ENCODE data around the gene CALN1.
"Not testable (repeated sequence)": the region's sequence is repeated elsewhere in the genome, so short reads cannot be mapped to it uniquely, and the experiment has no call there.

CALN1 gene

GRCh38 chr7:71868797-71869196, 543.3 kb downstream of the CALN1 start:
- no peak for DNase-seq (ENCODE audit: low read depth in 3 of 3)

- DNase-seq (ENCODE audit: low read depth in 3 of 3) = no peak
These were observed 544.5 kb downstream of the CALN1 start for GRCh38 chr7:71867626-71868025.

- DNase-seq (ENCODE audit: low read depth in 3 of 3) = no peak
These were observed 547.0 kb downstream of the CALN1 start for GRCh38 chr7:71865172-71865571.

- no peak for DNase-seq (ENCODE audit: low read depth in 3 of 3)
These were observed 548.0 kb downstream of the CALN1 start for GRCh38 chr7:71864130-71864529.

- no peak for DNase-seq (ENCODE audit: low read depth in 3 of 3)
These were observed 551.6 kb downstream of the CALN1 start for GRCh38 chr7:71860572-71860971.

GRCh38 chr7:71857338-71857737, 554.8 kb downstream of the CALN1 start:
- DNase-seq (ENCODE audit: low read depth in 3 of 3) = no peak

GRCh38 chr7:71854546-71855397, 557.4 kb downstream of the CALN1 start:
- no peak for DNase-seq (ENCODE audit: low read depth in 3 of 3)

- no peak for DNase-seq (ENCODE audit: low read depth in 3 of 3)
These were observed 560.2 kb downstream of the CALN1 start for GRCh38 chr7:71851776-71852498.

GRCh38 chr7:71846160-71846559, 566.0 kb downstream of the CALN1 start:
- no peak for DNase-seq (ENCODE audit: low read depth in 3 of 3)

- DNase-seq (ENCODE audit: low read depth in 3 of 3) = no peak
These were observed 568.5 kb downstream of the CALN1 start for GRCh38 chr7:71843676-71844075.

- no peak for DNase-seq (ENCODE audit: low read depth in 3 of 3)
These were observed 569.4 kb downstream of the CALN1 start for GRCh38 chr7:71842786-71843185.

- no peak for DNase-seq (ENCODE audit: low read depth in 3 of 3)
These were observed 569.8 kb downstream of the CALN1 start for GRCh38 chr7:71842381-71842780.

GRCh38 chr7:71835056-71835455, 577.1 kb downstream of the CALN1 start:
- no peak for DNase-seq (ENCODE audit: low read depth in 3 of 3)

- DNase-seq (ENCODE audit: low read depth in 3 of 3) = no peak
These were observed 582.6 kb downstream of the CALN1 start for GRCh38 chr7:71829515-71829914.

- no peak for DNase-seq (ENCODE audit: low read depth in 3 of 3)
These were observed 583.8 kb downstream of the CALN1 start for GRCh38 chr7:71828361-71828760.

- DNase-seq (ENCODE audit: low read depth in 3 of 3) = no peak
These were observed 586.0 kb downstream of the CALN1 start for GRCh38 chr7:71826141-71826540.

GRCh38 chr7:71824006-71824760, 588.0 kb downstream of the CALN1 start:
- no peak for DNase-seq (ENCODE audit: low read depth in 3 of 3)

GRCh38 chr7:71822406-71822805, 589.7 kb downstream of the CALN1 start:
- DNase-seq (ENCODE audit: low read depth in 3 of 3) = not testable (repeated sequence)

- no peak for DNase-seq (ENCODE audit: low read depth in 3 of 3)
These were observed 594.2 kb downstream of the CALN1 start for GRCh38 chr7:71817916-71818315.

- DNase-seq (ENCODE audit: low read depth in 3 of 3) = no peak
These were observed 604.0 kb downstream of the CALN1 start for GRCh38 chr7:71808115-71808514.

- no peak for DNase-seq (ENCODE audit: low read depth in 3 of 3)
These were observed 607.9 kb downstream of the CALN1 start for GRCh38 chr7:71804256-71804655.

GRCh38 chr7:71801976-71802375, 610.2 kb downstream of the CALN1 start:
- no peak for DNase-seq (ENCODE audit: low read depth in 3 of 3)
